ENCODE measurements around the gene RMDN2.

The RMDN2 gene

GRCh38 chr2:38035968-38036367 lies 110.9 kb downstream of the RMDN2 start:
- no peaks in the 10 kb centered on the region for H3K27me3 ChIP-seq (replicated peaks; ENCODE audit: insufficient read depth, low read length)
- H3K9me3 ChIP-seq (replicated peaks; ENCODE audit: insufficient read depth, low read length) = no peaks in the 10 kb centered on the region
- H3K4me1 ChIP-seq (ENCODE audit: low read length) = no peaks in the 10 kb centered on the region
- H4K20me1 ChIP-seq (ENCODE audit: insufficient read depth, low read length) = no peaks in the 10 kb centered on the region
- H3K36me3 ChIP-seq (replicated peaks; ENCODE audit: insufficient read depth, low read length) = no peaks in the 10 kb centered on the region
- TF ChIP-seq CTCF (IDR thresholded peaks at IDR 0.05; ENCODE audit: low read length) = no peak
- no peak for TF ChIP-seq EZH2phosphoT487 (IDR thresholded peaks at IDR 0.05; ENCODE audit: low read length)
- TF ChIP-seq EZH2 (optimal IDR thresholded peaks at IDR 0.05; ENCODE audit: low read depth, low read length) = no peak
- DNase-seq = no peak
- no peaks in the 10 kb centered on the region for H3F3A ChIP-seq (ENCODE audit: insufficient read depth, low read length)
- no peaks in the 10 kb centered on the region for H3K79me2 ChIP-seq (ENCODE audit: low read length)
- no peak overlapping the region for H3K27ac ChIP-seq (ENCODE audit: low read length)
- H3K9me2 ChIP-seq (replicated peaks; ENCODE audit: insufficient read depth, low read length) = no peaks in the 10 kb centered on the region
- H3K4me2 ChIP-seq (ENCODE audit: low read depth, low read length) = no peak overlapping the region
- no peak overlapping the region for H3K4me3 ChIP-seq (ENCODE audit: low read length)
- no peak overlapping the region for H3K9ac ChIP-seq (ENCODE audit: low read length)
- no peak overlapping the region for H2AFZ ChIP-seq (ENCODE audit: low read length)

GRCh38 chr2:38037325-38037724 lies 112.2 kb downstream of the RMDN2 start:
- H4K20me1 ChIP-seq (ENCODE audit: insufficient read depth, low read length) = no peaks in the 10 kb centered on the region
- no peaks in the 10 kb centered on the region for H3K79me2 ChIP-seq (ENCODE audit: low read length)
- no peak overlapping the region for H3K4me2 ChIP-seq (ENCODE audit: low read depth, low read length)
- TF ChIP-seq CTCF (IDR thresholded peaks at IDR 0.05; ENCODE audit: low read length) = no peak
- no peak for TF ChIP-seq EZH2 (optimal IDR thresholded peaks at IDR 0.05; ENCODE audit: low read depth, low read length)
- no peak for TF ChIP-seq EZH2phosphoT487 (IDR thresholded peaks at IDR 0.05; ENCODE audit: low read length)
- H3K27ac ChIP-seq (ENCODE audit: low read length) = no peak overlapping the region
- no peaks in the 10 kb centered on the region for H3K27me3 ChIP-seq (replicated peaks; ENCODE audit: insufficient read depth, low read length)
- H2AFZ ChIP-seq (ENCODE audit: low read length) = no peak overlapping the region
- H3K9me3 ChIP-seq (replicated peaks; ENCODE audit: insufficient read depth, low read length) = no peaks in the 10 kb centered on the region
- no peaks in the 10 kb centered on the region for H3K9me2 ChIP-seq (replicated peaks; ENCODE audit: insufficient read depth, low read length)
- no peaks in the 10 kb centered on the region for H3F3A ChIP-seq (ENCODE audit: insufficient read depth, low read length)
- no peak for DNase-seq
- no peaks in the 10 kb centered on the region for H3K36me3 ChIP-seq (replicated peaks; ENCODE audit: insufficient read depth, low read length)
- H3K4me1 ChIP-seq (ENCODE audit: low read length) = no peaks in the 10 kb centered on the region
- H3K4me3 ChIP-seq (ENCODE audit: low read length) = no peak overlapping the region
- no peak overlapping the region for H3K9ac ChIP-seq (ENCODE audit: low read length)

GRCh38 chr2:38037757-38038621 lies 112.9 kb downstream of the RMDN2 start:
- H3K4me3 ChIP-seq (ENCODE audit: low read length) = no peak overlapping the region
- H3K9ac ChIP-seq (ENCODE audit: low read length) = no peak overlapping the region
- H3F3A ChIP-seq (ENCODE audit: insufficient read depth, low read length) = no peaks in the 10 kb centered on the region

More at GRCh38 chr2:38037757-38038621, 112.9 kb downstream of the RMDN2 start:
- H3K27me3 ChIP-seq (replicated peaks; ENCODE audit: insufficient read depth, low read length) = no peaks in the 10 kb centered on the region
- H3K27ac ChIP-seq (ENCODE audit: low read length) = no peak overlapping the region
- DNase-seq = no peak
- H3K4me1 ChIP-seq (ENCODE audit: low read length) = no peaks in the 10 kb centered on the region
- H2AFZ ChIP-seq (ENCODE audit: low read length) = no peak overlapping the region
- no peaks in the 10 kb centered on the region for H3K9me2 ChIP-seq (replicated peaks; ENCODE audit: insufficient read depth, low read length)
- no peaks in the 10 kb centered on the region for H3K36me3 ChIP-seq (replicated peaks; ENCODE audit: insufficient read depth, low read length)
- no peaks in the 10 kb centered on the region for H3K9me3 ChIP-seq (replicated peaks; ENCODE audit: insufficient read depth, low read length)
- no peak overlapping the region for H3K4me2 ChIP-seq (ENCODE audit: low read depth, low read length)
- no peak for TF ChIP-seq EZH2phosphoT487 (IDR thresholded peaks at IDR 0.05; ENCODE audit: low read length)
- no peak for TF ChIP-seq CTCF (IDR thresholded peaks at IDR 0.05; ENCODE audit: low read length)
- no peak for TF ChIP-seq EZH2 (optimal IDR thresholded peaks at IDR 0.05; ENCODE audit: low read depth, low read length)
- no peaks in the 10 kb centered on the region for H3K79me2 ChIP-seq (ENCODE audit: low read length)
- no peaks in the 10 kb centered on the region for H4K20me1 ChIP-seq (ENCODE audit: insufficient read depth, low read length)
